SK-N-SH treated with all-trans-retinoic acid at 6 μM for 48 hours (cell line): ENCODE measurements around the gene OR6X1.

Experiments used
- ATAC-seq: fragments of 200-7000 bp; cut with Tn5 transposase; 3 replicates; pipeline ENCODE4 v1.9.1; 2020; ENCODE audit warnings: mild to moderate bottlenecking, moderate library complexity
- CREB5 ChIP-seq: fragments of 250-450 bp; sonication (Bioruptor Pico); IDR thresholded peaks from 2 replicates; pipeline ENCODE4 v1.5.1; 2020; ENCODE audit warnings: low read depth, mild to moderate bottlenecking, moderate library complexity
- CSDC2 ChIP-seq: fragments of 250-450 bp; sonication (Bioruptor Pico); IDR thresholded peaks from 2 replicates; pipeline ENCODE4 v1.5.0; 2020; ENCODE audit warnings: mild to moderate bottlenecking, moderate library complexity
- ESRRG ChIP-seq: fragments of 250-450 bp; sonication (Bioruptor Pico); IDR thresholded peaks from 2 replicates; pipeline ENCODE4 v1.6.1; 2021; ENCODE audit warnings: mild to moderate bottlenecking
- GLIS3 ChIP-seq: fragments of 250-450 bp; sonication (Bioruptor Pico); IDR thresholded peaks from 2 replicates; pipeline ENCODE4 v1.5.0; 2020; ENCODE audit warnings: mild to moderate bottlenecking, moderate library complexity
- ISL1 ChIP-seq: fragments of 250-450 bp; sonication (Bioruptor Pico); IDR thresholded peaks from 2 replicates; pipeline ENCODE4 v2.1.2; 2022; ENCODE audit warnings: mild to moderate bottlenecking, moderate library complexity
- OSR1 ChIP-seq: fragments of 250-450 bp; sonication (Bioruptor Pico); IDR thresholded peaks from 2 replicates; pipeline ENCODE4 v1.8.0; 2022; ENCODE audit warnings: moderate library complexity, mild to moderate bottlenecking, inconsistent platforms
- PATZ1 ChIP-seq: fragments of 250-450 bp; sonication (Bioruptor Pico); IDR thresholded peaks from 2 replicates; pipeline ENCODE4 v1.8.0; 2020; ENCODE audit warnings: mild to moderate bottlenecking, moderate library complexity, borderline replicate concordance
- POU6F1 ChIP-seq: fragments of 250-450 bp; sonication (Bioruptor Pico); IDR thresholded peaks from 2 replicates; pipeline ENCODE4 v1.8.0; 2021; ENCODE audit warnings: low read depth, mild to moderate bottlenecking, moderate library complexity, borderline replicate concordance
- PPARA ChIP-seq: fragments of 250-450 bp; sonication (Bioruptor Pico); IDR thresholded peaks from 2 replicates; pipeline ENCODE4 v1.5.0; 2020; ENCODE audit warnings: mild to moderate bottlenecking, borderline replicate concordance
- RARB ChIP-seq: fragments of 250-450 bp; sonication (Bioruptor Pico); IDR thresholded peaks from 2 replicates; pipeline ENCODE4 v1.8.0; 2021; ENCODE audit warnings: mild to moderate bottlenecking, moderate library complexity
- SNAI2 ChIP-seq: fragments of 250-450 bp; sonication (Bioruptor Pico); IDR thresholded peaks from 2 replicates; pipeline ENCODE4 v1.5.0; 2020; ENCODE audit warnings: mild to moderate bottlenecking, moderate library complexity
- TCF4 ChIP-seq: fragments of 250-450 bp; sonication (Bioruptor Pico); IDR thresholded peaks from 2 replicates; pipeline ENCODE4 v1.8.0; 2021; ENCODE audit warnings: mild to moderate bottlenecking, moderate library complexity, borderline replicate concordance
- TOX ChIP-seq: fragments of 250-450 bp; sonication (Bioruptor Pico); IDR thresholded peaks from 2 replicates; pipeline ENCODE4 v1.8.0; 2021; ENCODE audit warnings: mild to moderate bottlenecking, moderate library complexity, borderline replicate concordance
- TSHZ2 ChIP-seq: fragments of 250-450 bp; sonication (Bioruptor Pico); IDR thresholded peaks from 2 replicates; pipeline ENCODE4 v1.5.0; 2020; ENCODE audit warnings: mild to moderate bottlenecking, moderate library complexity
- ZFP3 ChIP-seq: fragments of 250-450 bp; sonication (Bioruptor Pico); IDR thresholded peaks from 2 replicates; pipeline ENCODE4 v1.5.0; 2020; ENCODE audit warnings: mild to moderate bottlenecking, moderate library complexity
- ZFP30 ChIP-seq: fragments of 450-650 bp; formaldehyde crosslinking; IDR thresholded peaks from 2 replicates; pipeline ENCODE4 v1.5.0; 2022; ENCODE audit warnings: mild to moderate bottlenecking, moderate library complexity
- ZNF565 ChIP-seq: fragments of 450-650 bp; formaldehyde crosslinking; conservative IDR thresholded peaks from 2 replicates; pipeline ENCODE4 v1.5.0; 2020; ENCODE audit warnings: low read depth, mild to moderate bottlenecking, moderate library complexity
- ZNF70 ChIP-seq: fragments of 450-650 bp; formaldehyde crosslinking; IDR thresholded peaks from 2 replicates; pipeline ENCODE4 v1.5.0; 2020; ENCODE audit warnings: mild to moderate bottlenecking, moderate library complexity
- ZNF8 ChIP-seq: fragments of 450-650 bp; formaldehyde crosslinking; IDR thresholded peaks from 2 replicates; pipeline ENCODE4 v1.5.0; 2020; ENCODE audit warnings: mild to moderate bottlenecking, moderate library complexity

The OR6X1 gene

GRCh38 chr11:123773959-123774358 is 19.6 kb upstream of the OR6X1 start:
- no peak for TF ChIP-seq RARB (CRISPR knock-in tag)
- TF ChIP-seq ZNF70: no peak
- TF ChIP-seq ZFP3 (CRISPR knock-in tag): no peak
- no peak for TF ChIP-seq TCF4
- TF ChIP-seq ZNF565: no peak
- TF ChIP-seq ESRRG (CRISPR knock-in tag): no peak
- TF ChIP-seq CREB5 (CRISPR knock-in tag): no peak
- no peak for ATAC-seq

GRCh38 chr11:123773026-123773425 is 18.7 kb upstream of the OR6X1 start:
- no peak for ATAC-seq

GRCh38 chr11:123771664-123772063 is 17.3 kb upstream of the OR6X1 start:
- no peak for ATAC-seq
- TF ChIP-seq SNAI2 (CRISPR knock-in tag): no peak
- no peak for TF ChIP-seq GLIS3 (CRISPR knock-in tag)
- TF ChIP-seq PPARA (CRISPR knock-in tag): no peak
- no peak for TF ChIP-seq TOX
- no peak for TF ChIP-seq ESRRG (CRISPR knock-in tag)
- TF ChIP-seq ZNF8: no peak
- TF ChIP-seq PATZ1: no peak
- no peak for TF ChIP-seq CSDC2
- TF ChIP-seq ISL1 (CRISPR knock-in tag): no peak
- TF ChIP-seq POU6F1 (CRISPR knock-in tag): no peak
- TF ChIP-seq ZFP30 (CRISPR knock-in tag): no peak
- no peak for TF ChIP-seq TSHZ2
- TF ChIP-seq ZNF565: no peak

More at GRCh38 chr11:123773026-123773425, 18.7 kb upstream of the OR6X1 start:
- no peak for TF ChIP-seq TSHZ2
- TF ChIP-seq ZNF8: no peak

- no peak for ATAC-seq
- TF ChIP-seq OSR1 (CRISPR knock-in tag) (no peak), ESRRG (CRISPR knock-in tag) (no peak), SNAI2 (CRISPR knock-in tag) (no peak)
Observed at GRCh38 chr11:123770712-123771111, 16.4 kb upstream of the OR6X1 start.
